8988T (cell line): Measurements from ENCODE around the gene FRMD5.
A peak's percentile ranks its signal among the peaks of the same experiment; 100 is the strongest.
"Not testable (repeated sequence)": the region's sequence is repeated elsewhere in the genome, so short reads cannot be mapped to it uniquely, and the experiment has no call there.

Experiments used
- DNase-seq: peaks from one replicate; pipeline ENCODE4 v3.0.0; 2011

FRMD5 gene

DNA sequence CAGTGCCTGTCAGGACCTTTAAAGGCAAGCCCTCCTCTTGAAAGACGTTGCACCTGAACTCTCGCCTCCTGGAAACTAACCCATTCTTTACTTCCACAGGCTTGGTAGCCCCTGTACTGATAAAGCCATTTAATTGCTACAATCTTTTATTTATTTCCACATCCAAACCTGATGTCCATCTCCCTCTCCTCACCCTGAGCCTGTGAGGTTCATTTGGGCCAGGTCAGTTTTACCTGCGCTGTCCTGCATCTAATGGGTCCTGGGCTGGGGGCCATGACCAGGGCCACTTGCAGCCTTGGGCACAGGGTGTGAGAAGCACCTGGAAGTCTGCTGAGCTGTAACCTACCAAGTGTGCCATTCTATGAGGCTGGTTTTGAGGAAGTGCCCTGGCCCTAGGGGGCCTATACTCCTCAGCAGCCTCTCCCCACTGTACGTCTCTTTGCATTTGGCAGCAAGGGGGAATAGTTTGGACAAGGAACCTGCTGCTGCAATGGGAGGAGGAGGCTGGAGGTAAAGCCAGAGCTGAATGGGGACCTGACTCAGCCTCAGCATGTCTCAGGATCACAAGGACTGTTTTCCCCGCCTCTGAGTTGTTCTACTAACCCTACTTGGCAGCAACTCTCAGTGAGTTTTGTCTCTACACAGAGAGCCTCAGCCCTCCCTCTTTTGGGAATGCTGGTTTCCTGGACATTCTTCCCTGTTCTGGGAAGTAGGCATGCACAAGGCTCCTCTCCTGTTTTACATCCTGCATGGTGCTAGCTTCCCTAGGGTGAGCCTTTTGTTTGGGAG, 314.5 kb downstream of the FRMD5 start:
- DNase-seq, result no peak

DNA sequence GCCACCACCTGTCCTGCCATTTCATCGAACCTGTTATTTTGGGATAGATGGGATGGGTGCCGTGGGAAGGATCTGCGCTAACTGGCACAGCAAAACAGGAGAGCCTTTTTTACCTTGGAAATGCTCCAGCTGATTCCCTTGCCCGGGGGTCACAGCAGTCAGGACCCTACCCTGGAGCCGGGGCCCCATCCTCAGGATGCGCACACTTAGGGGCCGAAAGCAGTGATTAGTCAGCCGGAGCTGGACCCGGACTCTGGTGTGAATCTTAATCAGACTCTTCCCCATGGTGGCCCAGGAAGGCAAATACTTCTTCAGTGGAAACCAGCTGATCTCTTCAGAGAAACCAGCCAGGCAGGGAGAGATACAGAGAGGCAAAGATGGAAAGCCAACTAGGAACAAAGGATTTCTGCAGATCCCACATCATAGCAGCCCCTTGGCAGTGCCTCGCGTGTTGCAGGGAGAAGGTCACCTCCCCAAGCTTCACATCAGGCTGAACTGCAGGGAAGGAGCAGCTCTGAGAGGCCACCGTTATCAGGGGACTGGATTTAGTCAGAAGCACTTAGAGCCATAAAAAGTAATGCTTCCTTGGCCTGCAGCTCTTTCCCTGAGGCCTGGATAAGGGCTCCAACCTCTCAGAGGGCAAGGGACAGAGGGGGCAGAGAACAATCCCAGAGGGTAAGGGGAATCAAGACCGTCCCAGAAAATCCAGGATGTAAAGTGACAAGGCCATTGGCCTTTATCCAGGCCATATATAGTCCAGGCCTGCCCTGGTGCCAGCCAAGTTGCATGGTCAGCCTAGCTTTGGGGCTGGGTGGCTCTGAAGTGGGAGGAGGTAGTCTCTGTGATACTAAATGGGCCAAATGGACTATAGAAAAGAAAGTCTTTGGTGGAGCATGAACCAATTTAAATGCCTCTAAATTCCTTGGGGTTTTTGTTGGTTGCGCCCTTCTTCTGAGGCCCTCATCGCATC, 315.4 kb downstream of the FRMD5 start:
- DNase-seq, result no peak

DNA sequence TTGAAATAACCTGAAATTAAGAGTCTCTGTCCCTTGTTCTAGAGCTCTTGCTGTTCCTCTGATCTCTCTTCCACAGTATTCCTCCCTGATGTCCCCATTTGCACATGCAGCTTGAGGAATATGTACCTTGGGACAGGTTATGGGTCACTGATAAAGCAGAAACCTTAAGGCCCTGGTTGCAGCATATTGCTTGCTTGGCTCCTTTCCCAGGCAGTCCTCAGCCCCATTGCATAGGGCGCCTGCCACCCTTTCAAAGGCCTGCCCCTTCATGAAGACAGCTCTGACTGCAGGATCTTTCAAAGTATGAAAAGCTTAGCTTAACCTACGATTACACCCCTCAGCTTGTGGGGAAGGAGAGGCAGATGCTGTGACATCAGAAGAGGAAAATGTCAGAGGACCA, 316.6 kb downstream of the FRMD5 start:
- DNase-seq, result no peak

DNA sequence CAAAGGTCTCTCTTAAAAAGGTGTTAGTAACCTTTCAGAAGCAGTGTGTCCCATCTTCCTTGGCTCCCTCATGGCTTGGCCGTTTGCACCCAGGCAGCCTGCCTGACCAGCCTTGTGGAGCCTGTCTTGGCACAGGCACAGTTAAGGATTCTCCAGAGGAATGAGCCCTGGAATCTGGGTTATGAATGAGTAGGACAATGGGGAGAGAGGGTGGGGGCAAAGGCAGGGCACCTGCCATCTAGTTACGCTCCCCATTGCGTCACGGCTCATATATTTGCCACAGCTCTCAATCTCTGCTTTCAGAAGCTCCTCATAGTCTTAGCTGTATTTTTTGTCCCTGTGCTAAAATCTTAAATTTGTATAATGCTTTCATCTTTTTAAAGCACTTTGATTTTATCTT, 317.7 kb downstream of the FRMD5 start:
- no peak for DNase-seq

DNA sequence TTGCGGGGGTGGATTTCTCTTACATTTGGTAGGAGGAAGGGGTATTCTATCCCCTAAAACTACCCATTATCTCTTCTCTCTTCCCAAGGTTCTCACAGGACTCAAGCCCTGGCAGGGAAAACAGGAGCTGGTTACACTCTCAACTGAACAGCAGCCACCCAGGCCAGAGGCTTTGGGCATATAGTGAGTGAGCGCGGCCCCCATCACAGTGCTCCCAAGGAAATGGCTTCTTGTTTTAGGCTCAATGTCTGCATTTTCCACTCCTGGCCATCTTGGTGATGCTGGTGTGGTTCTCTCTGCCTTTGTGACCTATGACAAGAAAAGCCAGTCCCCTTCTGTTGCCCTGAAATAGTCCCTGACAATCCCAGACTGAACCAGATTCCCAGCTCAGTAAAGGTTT, 318.2 kb downstream of the FRMD5 start:
- DNase-seq, result no peak

DNA sequence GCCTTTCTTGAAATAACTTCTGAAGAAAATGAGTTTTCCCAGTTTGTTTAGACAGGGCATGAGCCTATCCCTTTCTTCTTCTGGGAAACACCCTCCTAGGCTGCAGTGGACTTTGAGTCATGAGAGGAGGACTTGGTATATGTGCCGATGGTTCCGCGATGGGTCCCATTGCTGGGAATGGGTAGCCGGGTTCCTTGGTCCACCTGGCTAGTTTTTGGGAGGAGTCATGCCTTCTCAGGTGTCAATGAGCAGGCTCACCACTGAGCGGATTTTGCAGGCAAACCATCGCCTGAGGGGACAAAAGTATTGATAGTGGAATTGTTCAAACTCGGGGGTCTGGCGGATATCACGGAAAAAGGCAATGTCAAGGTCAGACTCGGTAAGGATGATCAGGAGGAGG, 321.4 kb downstream of the FRMD5 start:
- DNase-seq, result no peak

DNA sequence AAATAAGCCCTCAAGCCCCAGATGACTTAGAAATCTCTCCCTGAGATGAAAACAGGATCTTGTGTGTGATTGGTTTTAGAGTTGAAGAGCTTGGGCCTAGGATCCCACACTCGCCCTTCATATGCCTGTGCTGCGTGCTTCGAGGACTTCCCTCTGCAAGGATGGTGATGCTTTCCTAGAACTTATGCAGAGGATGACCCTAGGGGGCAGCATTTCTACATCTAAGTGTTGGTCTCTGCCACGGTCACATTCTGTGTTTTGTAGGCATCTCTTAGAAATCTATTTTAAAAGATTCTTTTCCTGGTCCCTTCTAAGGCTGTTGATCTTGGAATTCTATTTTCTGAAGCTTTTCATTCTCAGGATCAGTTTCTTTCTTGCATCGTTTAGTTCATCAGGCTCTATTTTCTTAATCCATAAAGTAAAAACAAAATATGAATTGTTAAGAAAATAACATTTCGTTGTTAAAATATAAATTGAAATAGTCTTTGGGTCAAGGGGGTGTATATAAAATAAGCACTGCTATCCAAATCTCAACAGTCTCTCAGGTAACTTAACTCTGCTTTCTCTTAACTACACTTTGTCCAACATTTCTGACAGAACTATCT, 322.6 kb downstream of the FRMD5 start:
- peak; percentile 28 for DNase-seq

DNA sequence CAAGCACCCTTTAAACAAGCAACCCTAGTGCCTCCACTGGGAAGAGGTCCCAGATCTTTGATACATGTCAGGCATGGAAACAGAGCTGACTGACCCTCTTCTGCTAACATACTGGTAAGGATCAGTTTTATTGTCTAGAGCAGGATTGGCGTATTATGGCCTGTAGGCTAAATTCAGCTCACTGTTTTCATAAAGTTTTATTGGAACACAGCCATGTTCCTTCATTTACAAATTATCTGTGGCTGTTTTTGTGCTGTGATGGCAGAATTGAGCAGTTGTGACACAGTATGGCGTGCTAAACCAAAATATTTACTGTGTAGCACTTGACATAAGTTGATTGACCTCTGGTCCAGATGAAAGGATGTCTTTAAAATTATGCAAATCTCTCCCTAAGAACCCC, 323.2 kb downstream of the FRMD5 start:
- no peak for DNase-seq

DNA sequence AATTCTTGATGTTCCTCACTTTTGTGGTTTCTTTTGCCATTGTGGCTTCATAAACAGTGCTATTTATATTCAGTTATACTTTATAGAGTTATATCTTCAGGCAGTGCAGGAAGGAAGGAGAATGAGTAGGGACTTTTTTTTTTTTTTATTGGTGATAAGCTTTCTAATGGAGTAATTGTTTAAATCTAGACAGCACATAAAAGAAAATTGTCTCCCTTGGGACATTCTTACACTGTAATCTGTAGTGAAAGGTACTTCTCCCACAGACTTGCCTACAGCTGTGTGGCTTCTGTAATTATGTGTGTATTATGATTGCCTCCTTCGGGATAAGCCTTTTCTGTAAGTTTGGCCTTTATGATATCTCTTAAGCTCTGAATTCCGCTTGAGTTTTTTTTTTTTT, 326.7 kb downstream of the FRMD5 start:
- no peak for DNase-seq

DNA sequence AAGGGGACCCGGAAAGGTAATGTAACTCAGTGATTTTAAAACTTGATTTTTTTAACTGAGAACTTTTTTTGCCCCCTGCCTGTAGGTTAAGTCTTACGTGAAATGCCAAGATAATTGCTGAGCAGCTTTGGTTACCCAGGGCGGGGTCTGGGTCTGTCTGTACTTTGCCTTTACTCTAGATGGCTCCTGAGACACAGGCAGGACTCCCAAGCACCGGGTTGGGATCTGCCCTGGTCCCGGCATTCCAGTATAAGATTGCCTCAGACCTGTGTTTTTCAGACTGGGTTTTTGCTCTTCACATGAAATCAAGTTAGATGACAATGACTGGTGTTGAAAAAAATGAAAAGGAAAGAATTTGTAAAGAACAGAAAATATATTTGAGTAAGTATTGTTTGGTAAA, 328.0 kb downstream of the FRMD5 start:
- DNase-seq, result no peak

DNA sequence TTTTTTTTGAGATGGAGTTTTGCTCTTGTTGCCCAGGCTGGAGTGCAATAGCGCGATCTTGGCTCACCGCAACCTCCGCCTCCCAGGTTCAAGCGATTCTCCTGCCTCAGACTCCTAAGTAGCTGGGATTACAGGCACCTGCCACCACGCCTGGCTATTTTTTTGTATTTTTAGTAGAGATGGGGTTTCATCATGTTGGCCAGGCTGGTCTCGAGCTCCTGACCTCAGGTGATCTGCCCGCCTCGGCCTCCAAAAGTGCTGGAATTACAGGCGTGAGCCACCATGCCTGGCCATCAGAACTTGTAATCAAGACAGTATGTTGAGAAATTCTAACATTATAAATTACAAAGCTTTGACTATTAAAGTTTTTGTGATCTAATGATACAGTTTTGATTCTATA, 328.4 kb downstream of the FRMD5 start:
- not testable (repeated sequence) for DNase-seq

DNA sequence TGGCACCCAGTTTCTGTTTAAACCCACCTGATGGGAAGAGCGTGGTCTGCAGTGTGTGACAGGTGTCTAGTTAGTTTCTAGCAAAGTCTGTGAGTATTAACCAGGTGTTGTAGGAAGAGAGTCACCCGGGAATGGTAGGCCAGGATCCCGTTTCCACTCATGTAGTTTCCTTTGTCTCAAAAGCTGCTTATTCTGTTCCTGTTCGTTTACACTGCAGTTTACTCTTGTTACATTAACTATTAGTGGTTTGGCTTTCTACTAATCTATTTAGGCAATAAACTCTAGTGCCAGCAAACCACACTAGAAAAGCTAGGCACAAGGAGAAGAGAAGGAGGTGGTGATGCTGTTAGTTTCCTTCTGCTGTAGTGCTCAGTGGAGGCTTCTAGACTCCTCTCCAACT, 335.5 kb downstream of the FRMD5 start:
- no peak for DNase-seq

DNA sequence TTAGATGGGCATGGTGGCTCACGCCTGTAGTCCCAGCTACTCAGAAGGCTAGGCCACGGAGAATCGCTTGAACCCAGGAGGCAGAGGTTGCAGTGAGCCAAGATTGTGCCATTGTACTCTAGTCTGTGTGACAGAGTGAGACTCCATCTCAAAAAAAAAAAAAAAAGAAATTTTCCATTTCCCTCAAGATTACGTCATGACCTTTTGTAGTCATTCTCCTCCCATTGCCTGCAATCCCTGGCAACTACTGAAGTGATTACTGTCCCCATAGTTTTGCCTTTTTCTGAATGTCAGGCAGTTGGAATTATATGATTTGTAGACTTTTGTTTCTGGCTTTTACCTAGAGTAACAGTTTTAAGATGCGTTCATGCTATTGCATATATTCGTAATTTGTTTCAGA, 340.3 kb downstream of the FRMD5 start:
- DNase-seq, result no peak

DNA sequence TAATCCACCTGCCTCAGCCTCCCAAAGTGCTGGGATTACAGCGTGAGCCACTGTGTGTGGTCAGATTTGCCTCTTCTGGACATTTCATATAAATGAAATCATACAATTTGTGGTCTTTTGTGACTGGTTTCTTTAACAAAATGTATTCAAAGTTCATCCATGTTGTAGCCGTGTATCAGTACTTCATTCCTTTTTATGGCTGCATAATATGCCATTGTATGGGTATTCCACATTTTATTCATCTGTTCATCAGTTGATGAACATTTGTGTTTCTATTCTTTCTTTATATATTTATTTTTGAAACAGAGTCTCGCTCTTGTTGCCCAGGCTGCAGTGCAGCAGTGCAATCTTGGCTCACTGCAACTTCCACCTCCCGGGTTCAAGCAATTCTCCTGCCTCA, 342.5 kb downstream of the FRMD5 start:
- DNase-seq, result no peak

DNA sequence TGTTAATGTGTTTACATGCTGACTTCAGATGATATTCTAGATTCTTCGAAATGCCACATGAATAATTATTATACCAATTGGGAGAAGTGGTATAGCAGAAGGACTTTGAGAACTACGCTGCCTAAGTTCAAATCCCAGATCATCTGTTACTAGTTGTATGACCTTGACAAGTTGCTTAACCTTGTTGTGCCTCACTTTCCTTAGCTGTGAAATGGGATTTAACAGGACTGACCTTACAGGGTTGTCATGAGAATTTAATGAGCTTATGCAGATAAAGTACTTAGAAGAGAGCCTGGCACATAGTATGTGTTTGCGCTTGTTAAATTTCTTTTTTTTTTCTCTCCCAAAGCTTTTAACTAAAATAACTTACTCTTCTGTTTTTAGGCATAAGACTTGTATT, 343.8 kb downstream of the FRMD5 start:
- no peak for DNase-seq

DNA sequence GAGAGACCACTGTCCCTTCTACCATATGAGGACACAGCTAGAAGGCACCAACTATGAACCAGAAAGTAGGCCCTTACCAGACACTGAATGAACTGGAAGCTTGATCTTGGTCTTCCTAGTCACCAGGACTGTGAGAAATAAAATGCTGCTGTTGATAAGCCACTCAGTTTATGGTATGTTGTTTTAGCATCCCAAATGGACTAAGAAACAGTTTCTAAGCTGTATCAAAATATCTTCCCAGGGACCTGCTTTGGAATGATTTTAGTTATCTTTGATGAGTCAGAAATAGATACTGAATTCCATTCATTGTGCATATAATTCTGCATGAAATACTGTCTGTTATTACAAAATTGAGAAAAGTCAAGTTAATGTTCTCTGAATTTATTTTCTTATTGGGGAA, 349.6 kb downstream of the FRMD5 start:
- DNase-seq, result no peak

DNA sequence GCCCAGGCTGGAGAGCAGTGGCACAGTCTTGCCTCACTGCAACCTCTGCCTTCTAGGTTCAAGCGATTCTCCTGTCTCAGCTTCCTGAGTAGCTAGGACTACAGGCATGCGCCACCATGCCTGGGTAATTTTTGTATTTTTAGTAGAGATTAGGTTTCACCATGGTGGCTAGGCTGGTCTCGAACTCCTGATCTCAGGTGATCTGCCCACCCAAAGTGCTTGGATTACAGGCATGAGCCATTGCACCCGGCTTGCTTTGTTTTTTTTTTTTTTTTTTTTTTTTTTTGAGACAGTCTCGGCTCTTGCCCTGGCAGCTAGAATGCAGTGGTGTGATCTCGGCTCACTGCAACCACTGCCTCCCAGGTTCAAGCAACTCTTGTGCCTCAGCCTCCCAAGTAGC, 362.6 kb downstream of the FRMD5 start:
- DNase-seq, result not testable (repeated sequence)

DNA sequence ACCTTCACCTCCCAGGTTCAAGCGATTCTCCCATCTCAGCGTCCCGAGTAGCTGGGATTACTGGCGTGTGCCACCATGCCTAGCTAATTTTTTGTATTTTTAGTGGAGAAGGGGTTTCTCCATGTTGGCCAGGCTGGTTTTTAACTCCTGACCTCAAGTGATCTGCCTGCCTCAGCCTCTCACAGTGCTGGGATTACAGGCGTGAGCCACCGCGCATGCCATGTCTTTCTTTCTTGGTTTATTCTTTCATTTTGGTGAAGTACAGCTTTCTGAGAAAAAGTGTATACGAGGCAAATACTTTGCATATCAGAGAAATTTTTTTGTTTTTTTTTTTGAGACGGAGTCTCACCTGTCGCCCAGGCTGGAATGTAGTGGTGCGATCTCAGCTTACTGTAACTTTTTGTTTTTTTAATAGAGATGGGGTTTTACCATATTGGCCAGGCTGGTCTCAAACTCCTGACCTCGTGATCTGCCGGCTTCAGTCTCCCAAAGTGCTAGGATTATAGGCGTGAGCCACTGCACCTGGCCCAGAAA, 363.5 kb downstream of the FRMD5 start:
- DNase-seq, result not testable (repeated sequence)

DNA sequence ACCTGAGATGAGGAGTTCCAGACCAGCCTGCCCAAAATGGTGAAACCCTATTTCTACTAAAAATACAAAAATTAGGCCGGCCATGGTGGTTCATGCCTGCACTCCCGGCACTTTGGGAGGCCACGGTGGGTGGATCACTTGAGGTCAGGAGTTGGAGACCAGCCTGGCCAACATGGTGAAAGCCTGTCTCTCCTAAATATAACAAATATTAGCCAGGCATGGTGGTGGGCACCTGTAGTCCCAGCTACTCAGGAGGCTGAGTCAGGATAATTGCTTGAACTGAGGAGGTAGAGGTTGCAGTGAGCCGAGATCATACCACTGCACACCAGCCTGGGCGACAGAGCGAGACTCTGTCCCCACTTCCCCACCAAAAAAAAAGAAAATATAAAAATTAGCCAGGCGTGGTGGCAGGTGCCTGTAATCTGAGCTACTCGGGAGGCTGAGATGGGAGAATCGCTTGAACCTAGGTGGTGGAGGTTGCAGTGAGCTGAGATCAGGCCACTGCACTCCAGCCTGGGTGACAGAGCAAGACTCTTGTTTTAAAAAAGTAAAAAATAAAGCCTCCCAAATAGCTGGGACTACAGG, 364.3 kb downstream of the FRMD5 start:
- not testable (repeated sequence) for DNase-seq

DNA sequence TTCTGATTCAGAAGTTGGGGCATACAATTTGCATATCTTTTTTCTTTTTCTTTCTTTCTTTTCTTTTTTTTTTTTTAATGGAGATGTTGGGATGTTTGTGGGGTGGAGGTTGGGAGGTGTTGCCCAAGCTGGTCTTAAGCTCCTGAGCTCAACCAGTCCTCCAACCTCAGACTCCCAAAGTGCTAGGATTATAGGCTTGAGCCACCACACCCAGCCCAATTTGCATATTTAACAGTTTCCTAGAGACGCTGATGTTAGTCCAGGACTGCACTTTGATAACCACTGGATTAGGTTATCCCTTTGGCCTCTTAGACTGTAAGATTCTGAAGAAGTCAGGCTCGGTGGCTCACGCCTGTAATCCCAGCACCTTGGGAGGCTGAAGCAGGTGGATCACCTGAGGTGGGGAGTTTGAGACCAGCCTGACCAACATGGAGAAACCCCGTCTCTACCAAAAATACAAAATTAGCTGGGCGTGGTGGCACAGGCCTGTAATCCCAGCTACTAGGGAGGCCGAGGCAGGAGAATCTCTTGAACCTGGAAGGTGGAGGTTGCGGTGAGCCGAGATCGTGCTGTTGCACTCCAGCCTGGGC, 365.0 kb downstream of the FRMD5 start:
- DNase-seq, result not testable (repeated sequence)

DNA sequence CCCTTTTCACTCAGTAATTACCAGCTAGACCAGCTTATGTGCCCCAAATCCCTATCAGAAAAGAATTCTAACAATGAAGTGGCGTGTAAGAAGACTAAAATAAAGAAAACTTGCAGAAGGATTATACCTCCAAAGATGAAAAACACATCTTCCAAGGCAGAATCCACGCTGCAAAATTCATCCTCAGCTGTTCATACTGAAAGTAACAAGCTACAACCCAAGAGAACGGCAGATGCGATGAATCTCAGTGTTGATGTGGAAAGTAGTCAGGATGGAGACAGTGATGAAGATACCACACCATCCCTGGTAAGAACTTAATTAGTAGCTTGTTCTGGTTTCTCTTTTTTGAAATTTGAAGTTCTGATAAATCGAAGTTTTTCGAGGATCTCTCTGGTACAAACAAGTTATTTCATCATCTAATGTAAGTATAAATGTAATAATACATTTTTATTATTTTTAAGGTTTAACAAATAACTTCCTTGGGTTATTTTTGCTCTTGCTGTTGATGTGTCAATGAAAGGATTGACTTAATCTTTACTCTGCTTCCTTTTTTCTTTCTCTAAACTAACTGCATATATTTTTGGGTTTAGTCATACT, 366.9 kb downstream of the FRMD5 start:
- DNase-seq, result no peak
